GM23338 (cell line): ENCODE measurements around the gene EHD4. TPM values are rescaled to one million over a fixed set of nuclear protein-coding genes. Genes with fewer than 3 reads are reported as not detected.

Experiments used
- ATAC-seq: fragments of 200-7000 bp; cut with Tn5 transposase; 3 replicates; pipeline ENCODE4 v1.9.1; 2020
- DNase-seq: peaks from one replicate; pipeline ENCODE4 v3.0.0-alpha.2; 2015; ENCODE audit warnings: low spot score
- H2AFZ ChIP-seq: fragments of 200-600 bp; sonication (generic); 2 replicates; pipeline ENCODE4 v1.8.0; 2016; ENCODE audit warnings: antibody characterized with exemption, mild to moderate bottlenecking, moderate library complexity
- H3F3A ChIP-seq: fragments of 200-600 bp; sonication (generic); replicated peaks from 2 replicates; pipeline ENCODE4 v1.8.0; 2017; ENCODE audit warnings: antibody characterized with exemption, mixed run types, low read depth
- H3K27ac ChIP-seq: fragments of 200-600 bp; sonication (generic); 2 replicates; pipeline ENCODE4 v1.6.1; 2016; ENCODE audit warnings: low read depth
- H3K27me3 ChIP-seq: fragments of 200-600 bp; sonication (generic); 2 replicates; pipeline ENCODE4 v1.8.0; 2016; ENCODE audit warnings: mild to moderate bottlenecking, mixed run types, moderate library complexity; ENCODE audit not compliant: insufficient read depth
- H3K36me3 ChIP-seq: fragments of 200-600 bp; sonication (generic); 2 replicates; pipeline ENCODE4 v1.8.0; 2016; ENCODE audit warnings: mild to moderate bottlenecking; ENCODE audit not compliant: insufficient read depth
- H3K4me1 ChIP-seq: fragments of 200-600 bp; sonication (generic); 2 replicates; pipeline ENCODE4 v1.8.0; 2016; ENCODE audit warnings: mild to moderate bottlenecking, moderate library complexity; ENCODE audit not compliant: insufficient read depth
- H3K4me2 ChIP-seq: fragments of 200-600 bp; sonication (generic); 2 replicates; pipeline ENCODE4 v1.7.1; 2017; ENCODE audit warnings: mixed run types
- H3K4me3 ChIP-seq: fragments of 200-600 bp; sonication (generic); 2 replicates; pipeline ENCODE4 v1.6.1; 2016; ENCODE audit warnings: mixed run types
- H3K79me2 ChIP-seq: fragments of 200-600 bp; sonication (generic); replicated peaks from 2 replicates; pipeline ENCODE4 v1.8.0; 2017; ENCODE audit warnings: mild to moderate bottlenecking; ENCODE audit not compliant: insufficient read depth
- H3K9me2 ChIP-seq: fragments of 200-600 bp; sonication (generic); 2 replicates; pipeline ENCODE4 v1.8.0; 2017; ENCODE audit not compliant: insufficient read depth
- H4K20me1 ChIP-seq: fragments of 200-600 bp; sonication (generic); replicated peaks from 2 replicates; pipeline ENCODE4 v1.8.0; 2017; ENCODE audit warnings: mild to moderate bottlenecking; ENCODE audit not compliant: insufficient read depth
- H3K27ac Mint-ChIP-seq: 2 replicates; pipeline ENCODE4 v1.8.0; 2020; ENCODE audit warnings: inconsistent platforms, mild to moderate bottlenecking, moderate library complexity, mixed read lengths
- H3K27me3 Mint-ChIP-seq: 3 replicates; pipeline ENCODE4 v1.8.0; 2022; ENCODE audit warnings: low read depth, mild to moderate bottlenecking, moderate library complexity, mixed read lengths, inconsistent platforms; ENCODE audit not compliant: insufficient read depth, poor library complexity
- H3K36me3 Mint-ChIP-seq: 3 replicates; pipeline ENCODE4 v1.8.0; 2021; ENCODE audit warnings: low read depth, mild to moderate bottlenecking, inconsistent platforms, moderate library complexity, mixed read lengths
- H3K4me1 Mint-ChIP-seq: 3 replicates; pipeline ENCODE4 v1.8.0; 2020; ENCODE audit warnings: mild to moderate bottlenecking, inconsistent platforms, mixed read lengths
- H3K4me3 Mint-ChIP-seq: 3 replicates; pipeline ENCODE4 v1.8.0; 2021; ENCODE audit warnings: moderate library complexity, mild to moderate bottlenecking, inconsistent platforms, mixed read lengths
- H3K9me3 Mint-ChIP-seq: 3 replicates; pipeline ENCODE4 v1.8.0; 2020; ENCODE audit warnings: moderate library complexity, mild to moderate bottlenecking, inconsistent platforms, mixed read lengths
- CTCF ChIP-seq, 2 experiments: fragments of 200-600 bp in 1 of 2; sonication (generic) in 1 of 2; conservative IDR thresholded peaks; 2 replicates each; pipeline versions ENCODE4 v1.5.1 to v1.6.1; 2016 to 2017; ENCODE audit warnings: antibody characterized with exemption in 2 of 2, low read depth in 2 of 2, mild to moderate bottlenecking in 2 of 2, moderate library complexity in 1 of 2
- ETS1 ChIP-seq: IDR thresholded peaks from 2 replicates; pipeline ENCODE4 v1.6.1; 2016; ENCODE audit warnings: antibody characterized with exemption
- EZH2 ChIP-seq: fragments of 200-600 bp; sonication (generic); IDR thresholded peaks from one replicate; pipeline ENCODE4 v1.8.0; 2017; ENCODE audit warnings: antibody characterized with exemption, mild to moderate bottlenecking, low read depth; ENCODE audit not compliant: unreplicated experiment
- EZH2phosphoT487 ChIP-seq: fragments of 200-600 bp; sonication (generic); IDR thresholded peaks from one replicate; pipeline ENCODE4 v1.8.1; 2018; ENCODE audit warnings: antibody characterized with exemption; ENCODE audit not compliant: unreplicated experiment
- REST ChIP-seq: IDR thresholded peaks from one replicate; pipeline ENCODE4 v1.6.1; 2018; ENCODE audit warnings: antibody characterized with exemption; ENCODE audit not compliant: unreplicated experiment
- STAT1 ChIP-seq: IDR thresholded peaks from one replicate; pipeline ENCODE4 v1.6.1; 2016; ENCODE audit warnings: antibody characterized with exemption; ENCODE audit not compliant: unreplicated experiment
- ZNF114 ChIP-seq: fragments of 250-450 bp; sonication (Bioruptor Pico); IDR thresholded peaks from 2 replicates; pipeline ENCODE4 v1.5.0; 2020; ENCODE audit warnings: mild to moderate bottlenecking, moderate library complexity
- ZNF331 ChIP-seq: fragments of 250-450 bp; sonication (Bioruptor Pico); IDR thresholded peaks from 2 replicates; pipeline ENCODE4 v1.5.0; 2020; ENCODE audit warnings: low read depth, mild to moderate bottlenecking, moderate library complexity
- polyA plus RNA-seq: library from polyadenylated mRNA; unstranded; fragments of >200 nt; fragmentation: Nextera tagmentation; extraction: Ambion mirVana; gene quantifications from 2 replicates; pipeline ENCODE4 v1.2.1, GENCODE V29; 2016
- total RNA-seq: library from RNA; depleted of rRNA; stranded (reverse); fragments of >200 nt; shearing (Covaris generic); gene quantifications from 2 replicates; pipeline ENCODE4 v1.2.3, GENCODE V29; 2014

EHD4 gene
- total and polyA plus RNA-seq, 2 experiments from 2014 or later: 13.0 to 31.0 TPM

- TF ChIP-seq EZH2: no peak
Observed at GRCh38 chr15:41856716-41857115, 115.6 kb downstream of the EHD4 start (continued).

- no peaks in the 10 kb centered on the region for H3K36me3 ChIP-seq
- H3K4me3 ChIP-seq: no peak overlapping the region
- no peaks in the 10 kb centered on the region for H3K4me1 ChIP-seq
- H3F3A ChIP-seq: no peaks in the 10 kb centered on the region
- no peaks in the 10 kb centered on the region for H4K20me1 ChIP-seq
- H3K27me3 Mint-ChIP-seq: peaks cover 9% of the 10 kb centered on the region
- no peaks in the 10 kb centered on the region for H3K79me2 ChIP-seq
- ATAC-seq: no peak
- no peak overlapping the region for H3K4me2 ChIP-seq
- no peaks in the 10 kb centered on the region for H3K9me2 ChIP-seq
- peaks cover 6% of the 10 kb centered on the region for H3K4me1 Mint-ChIP-seq
- H3K27ac ChIP-seq: no peak overlapping the region
- DNase-seq: no peak
- H3K9me3 Mint-ChIP-seq: no peaks in the 10 kb centered on the region
- TF ChIP-seq ETS1: no peak
- no peak for TF ChIP-seq STAT1
- no peak for TF ChIP-seq ZNF331
- TF ChIP-seq EZH2: no peak
- TF ChIP-seq CTCF (conservative IDR thresholded peaks at IDR 0.05; ENCODE audit: low read depth in 2 of 2): no peak
- TF ChIP-seq ZNF114 (CRISPR knock-in tag): no peak
- TF ChIP-seq EZH2phosphoT487: no peak
- no peaks in the 10 kb centered on the region for H3K27me3 ChIP-seq
- H3K4me3 Mint-ChIP-seq: no peak overlapping the region
- H3K36me3 Mint-ChIP-seq: no peaks in the 10 kb centered on the region
- H3K27ac Mint-ChIP-seq: no peak overlapping the region
- H2AFZ ChIP-seq: no peak overlapping the region
Observed at GRCh38 chr15:41856262-41856661, 116.1 kb downstream of the EHD4 start.

- H3K79me2 ChIP-seq: no peaks in the 10 kb centered on the region
- H3K4me2 ChIP-seq: no peak overlapping the region
- no peak overlapping the region for H3K4me3 ChIP-seq
- peaks cover 9% of the 10 kb centered on the region for H3K27me3 Mint-ChIP-seq
- ATAC-seq: peak; percentile 8
- peaks cover 6% of the 10 kb centered on the region for H3K4me1 Mint-ChIP-seq
- H3K4me1 ChIP-seq: no peaks in the 10 kb centered on the region
- no peak for DNase-seq
- no peaks in the 10 kb centered on the region for H3F3A ChIP-seq
- no peaks in the 10 kb centered on the region for H4K20me1 ChIP-seq
- H3K36me3 ChIP-seq: no peaks in the 10 kb centered on the region
- H3K9me2 ChIP-seq: no peaks in the 10 kb centered on the region
- no peaks in the 10 kb centered on the region for H3K9me3 Mint-ChIP-seq
- no peaks in the 10 kb centered on the region for H3K36me3 Mint-ChIP-seq
- no peak overlapping the region for H3K27ac Mint-ChIP-seq
- no peak for TF ChIP-seq STAT1
- no peak for TF ChIP-seq EZH2phosphoT487
- no peak for TF ChIP-seq EZH2
- TF ChIP-seq CTCF (conservative IDR thresholded peaks at IDR 0.05; ENCODE audit: low read depth in 2 of 2): no peak
- TF ChIP-seq ZNF331: no peak
- no peak for TF ChIP-seq ETS1
- no peak for TF ChIP-seq ZNF114 (CRISPR knock-in tag)
- TF ChIP-seq REST: no peak
- no peak overlapping the region for H3K27ac ChIP-seq
- no peaks in the 10 kb centered on the region for H3K27me3 ChIP-seq
- H2AFZ ChIP-seq: no peak overlapping the region
- no peak overlapping the region for H3K4me3 Mint-ChIP-seq
Observed at GRCh38 chr15:41855261-41855961, 116.9 kb downstream of the EHD4 start.
